Breast epithelium (tissue), 3 donors: Measurements from ENCODE around the gene UQCC2.

ENCODE experiments used
- POLR2A ChIP-seq: fragments of 450-650 bp; IDR thresholded peaks from one replicate; pipeline ENCODE4 v1.6.1; 2016; ENCODE audit warnings: antibody characterized with exemption, mild to moderate bottlenecking, moderate library complexity
- POLR2AphosphoS5 ChIP-seq, 3 donors: sonication (generic); formaldehyde crosslinking; IDR thresholded peaks; one replicate each; pipeline ENCODE4 v1.6.1; 2017; ENCODE audit warnings: antibody characterized with exemption in 3 of 3
- TF ChIP-seq, protein P1 (sequence below), 3 donors: fragments of 450-650 bp; IDR thresholded peaks; one replicate each; pipeline ENCODE4 v1.5.1; 2016 to 2017; ENCODE audit warnings: antibody characterized with exemption in 3 of 3, mild to moderate bottlenecking in 3 of 3, moderate library complexity in 3 of 3

DNA sequence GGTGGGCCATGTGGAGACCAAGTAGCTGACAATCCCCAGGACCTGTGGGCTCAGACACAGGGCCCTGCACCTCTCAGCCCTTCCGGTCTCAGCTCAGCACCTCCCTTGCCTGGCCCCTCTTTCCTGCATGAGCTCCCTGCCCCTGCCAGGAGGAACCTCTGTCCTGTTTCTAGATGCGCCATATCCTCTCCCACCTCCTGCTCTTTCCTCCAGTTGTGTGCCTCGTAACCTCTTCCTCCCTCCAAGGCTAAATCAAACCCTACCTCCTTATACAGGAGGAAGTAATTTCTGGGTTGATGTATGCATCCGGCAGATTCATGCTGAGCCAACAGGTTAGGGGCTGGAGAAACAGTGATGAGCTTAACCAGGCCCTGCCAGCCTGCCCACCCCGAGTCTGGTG is 59.5 kb downstream of the UQCC2 start:
- TF ChIP-seq POLR2A (no peak), POLR2AphosphoS5 (IDR thresholded peaks at IDR 0.05) (no peak)
- TF ChIP-seq, protein P1, sequence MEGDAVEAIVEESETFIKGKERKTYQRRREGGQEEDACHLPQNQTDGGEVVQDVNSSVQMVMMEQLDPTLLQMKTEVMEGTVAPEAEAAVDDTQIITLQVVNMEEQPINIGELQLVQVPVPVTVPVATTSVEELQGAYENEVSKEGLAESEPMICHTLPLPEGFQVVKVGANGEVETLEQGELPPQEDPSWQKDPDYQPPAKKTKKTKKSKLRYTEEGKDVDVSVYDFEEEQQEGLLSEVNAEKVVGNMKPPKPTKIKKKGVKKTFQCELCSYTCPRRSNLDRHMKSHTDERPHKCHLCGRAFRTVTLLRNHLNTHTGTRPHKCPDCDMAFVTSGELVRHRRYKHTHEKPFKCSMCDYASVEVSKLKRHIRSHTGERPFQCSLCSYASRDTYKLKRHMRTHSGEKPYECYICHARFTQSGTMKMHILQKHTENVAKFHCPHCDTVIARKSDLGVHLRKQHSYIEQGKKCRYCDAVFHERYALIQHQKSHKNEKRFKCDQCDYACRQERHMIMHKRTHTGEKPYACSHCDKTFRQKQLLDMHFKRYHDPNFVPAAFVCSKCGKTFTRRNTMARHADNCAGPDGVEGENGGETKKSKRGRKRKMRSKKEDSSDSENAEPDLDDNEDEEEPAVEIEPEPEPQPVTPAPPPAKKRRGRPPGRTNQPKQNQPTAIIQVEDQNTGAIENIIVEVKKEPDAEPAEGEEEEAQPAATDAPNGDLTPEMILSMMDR (IDR thresholded peaks at IDR 0.05) = no peak
